H1 (cell line): ENCODE results near the gene KRT83. TPM values are rescaled to one million over a fixed set of nuclear protein-coding genes. Genes with fewer than 3 reads are reported as not detected.

Experiments
- CTCF ChIA-PET: fragments of 300-600 bp; sonication (Branson Sonifier 250); formaldehyde crosslinking; loops from one replicate; lab custom pipeline; 2021; ENCODE audit not compliant: partially characterized antibody; lab: Charles Lee
- POLR2A ChIA-PET: fragments of 300-600 bp; sonication (Branson Sonifier 250); formaldehyde crosslinking; loops from one replicate; lab custom pipeline; 2021; ENCODE audit warnings: inconsistent platforms; ENCODE audit not compliant: partially characterized antibody; lab: Charles Lee
- DNase-seq, 2 experiments: peaks; one replicate each; pipeline versions ENCODE4 v3.0.0 to v3.0.0-alpha.2; 2010 to 2022; ENCODE audit warnings: low spot score in 2 of 2, low read depth in 1 of 2, mixed read lengths in 1 of 2
- FAIRE-seq: peaks from 2 replicates; lab custom pipeline; 2011; peaks lifted over from hg19 to GRCh38; lab: Jason Lieb, UNC
- H2AFZ ChIP-seq: 2 replicates; pipeline ENCODE4 v1.8.1; 2012; ENCODE audit warnings: low read length, inconsistent platforms
- H2AK5ac ChIP-seq: 2 replicates; pipeline ENCODE4 v1.6.1; 2013; ENCODE audit warnings: low read depth, low read length
- H2BK120ac ChIP-seq: replicated peaks from 2 replicates; pipeline ENCODE3; 2013; ENCODE audit warnings: low read depth, low read length, inconsistent platforms
- H2BK12ac ChIP-seq: 2 replicates; pipeline ENCODE4 v1.6.1; 2013; ENCODE audit warnings: low read depth, low read length
- H2BK15ac ChIP-seq: 2 replicates; pipeline ENCODE4 v1.6.1; 2013; ENCODE audit warnings: low read length
- H2BK20ac ChIP-seq: 2 replicates; pipeline ENCODE4 v1.6.1; 2013; ENCODE audit warnings: low read length
- H2BK5ac ChIP-seq: 2 replicates; pipeline ENCODE4 v1.6.1; 2013; ENCODE audit warnings: low read depth, low read length
- H3K14ac ChIP-seq: 2 replicates; pipeline ENCODE4 v1.6.1; 2013; ENCODE audit warnings: inconsistent platforms; ENCODE audit not compliant: insufficient read length
- H3K18ac ChIP-seq: 2 replicates; pipeline ENCODE4 v1.6.1; 2013; ENCODE audit warnings: low read length; ENCODE audit errors: extremely low read depth
- H3K23ac ChIP-seq: 2 replicates; pipeline ENCODE4 v1.6.1; 2013; ENCODE audit warnings: inconsistent platforms; ENCODE audit not compliant: insufficient read length
- H3K23me2 ChIP-seq: 2 replicates; pipeline ENCODE4 v1.6.1; 2013; ENCODE audit warnings: low read depth, low read length
- H3K27ac ChIP-seq: 2 replicates; pipeline ENCODE4 v1.6.1; 2011; ENCODE audit warnings: low read depth, low read length, inconsistent platforms
- H3K27me3 ChIP-seq, 4 experiments: replicated peaks in 1 of 4; 1 replicate in 1 of 4; 2 replicates in 3 of 4; pipeline versions ENCODE4 v1.6.1 to v1.8.1; 2011 to 2013; ENCODE audit warnings: low read length in 3 of 4, mild to moderate bottlenecking in 3 of 4, inconsistent platforms in 2 of 4, mixed read lengths in 2 of 4, moderate library complexity in 1 of 4; ENCODE audit not compliant: control insufficient read depth in 3 of 4, insufficient read depth in 3 of 4; ENCODE audit errors: extremely low read depth in 1 of 4
- H3K36me3 ChIP-seq, 4 experiments: 2 replicates each; pipeline versions ENCODE4 v1.6.1 to v1.8.1; 2011 to 2013; ENCODE audit warnings: mild to moderate bottlenecking in 4 of 4, low read length in 3 of 4, moderate library complexity in 2 of 4, control low read depth in 1 of 4, inconsistent platforms in 1 of 4; ENCODE audit not compliant: insufficient read depth in 4 of 4, control insufficient read depth in 2 of 4
- H3K4ac ChIP-seq: replicated peaks from 2 replicates; pipeline ENCODE3; 2013; ENCODE audit warnings: low read length, low read depth, mixed read lengths, inconsistent platforms; ENCODE audit not compliant: insufficient read length
- H3K4me1 ChIP-seq, 4 experiments: replicated peaks in 1 of 4; 1 replicate in 1 of 4; 2 replicates in 3 of 4; pipeline versions ENCODE4 v1.6.1 to v1.8.1; 2011 to 2013; ENCODE audit warnings: low read length in 3 of 4, inconsistent platforms in 2 of 4, mixed read lengths in 1 of 4; ENCODE audit not compliant: insufficient read depth in 4 of 4, control insufficient read depth in 3 of 4
- H3K4me2 ChIP-seq, 2 experiments: 2 replicates each; pipeline versions ENCODE4 v1.6.1 to v1.8.1; 2011 to 2013; ENCODE audit warnings: low read depth in 2 of 2, low read length in 2 of 2, control low read depth in 1 of 2, inconsistent platforms in 1 of 2, mild to moderate bottlenecking in 1 of 2; ENCODE audit not compliant: insufficient read depth in 1 of 2
- H3K4me3 ChIP-seq, 4 experiments: fragments of 200-600, 300-600 bp in 1 of 4; sonication (generic), shearing (Covaris generic), sonication (Bioruptor Twin) in 1 of 4; 2 replicates each; pipeline versions ENCODE4 v1.5.1 to v1.8.1; 2011 to 2016; ENCODE audit warnings: low read length in 4 of 4, low read depth in 3 of 4, control low read depth in 2 of 4, inconsistent platforms in 2 of 4, mild to moderate bottlenecking in 2 of 4, mixed read lengths in 1 of 4, moderate library complexity in 1 of 4; ENCODE audit not compliant: insufficient read depth in 2 of 4; ENCODE audit errors: extremely low read depth in 1 of 4
- H3K56ac ChIP-seq: replicated peaks from 2 replicates; pipeline ENCODE3; 2013; ENCODE audit warnings: low read depth, mild to moderate bottlenecking, mixed read lengths, low read length, inconsistent platforms; ENCODE audit not compliant: insufficient read length
- H3K79me1 ChIP-seq: 2 replicates; pipeline ENCODE4 v1.6.1; 2013; ENCODE audit warnings: low read depth, low read length, control low read depth
- H3K79me2 ChIP-seq, 2 experiments: 2 replicates each; pipeline versions ENCODE4 v1.6.1 to v1.8.1; 2012 to 2013; ENCODE audit warnings: low read length in 2 of 2, mild to moderate bottlenecking in 2 of 2, inconsistent platforms in 1 of 2; ENCODE audit not compliant: insufficient read depth in 2 of 2, control insufficient read depth in 1 of 2
- H3K9ac ChIP-seq, 4 experiments: replicated peaks in 1 of 4; 1 replicate in 1 of 4; 2 replicates in 3 of 4; pipeline versions ENCODE4 v1.6.1 to v1.8.1; 2011 to 2013; ENCODE audit warnings: low read depth in 3 of 4, low read length in 3 of 4, control low read depth in 2 of 4, mild to moderate bottlenecking in 2 of 4, moderate library complexity in 2 of 4, inconsistent platforms in 1 of 4; ENCODE audit errors: extremely low read depth in 1 of 4
- H3K9me3 ChIP-seq, 2 experiments: 2 replicates each; pipeline versions ENCODE4 v1.6.1 to v1.8.1; 2012 to 2013; ENCODE audit warnings: mild to moderate bottlenecking in 2 of 2, moderate library complexity in 2 of 2, control low read depth in 1 of 2, inconsistent platforms in 1 of 2, low read depth in 1 of 2, low read length in 1 of 2, mixed read lengths in 1 of 2; ENCODE audit not compliant: insufficient read depth in 2 of 2
- H4K20me1 ChIP-seq, 2 experiments: replicated peaks in 1 of 2; 2 replicates each; pipeline versions ENCODE3 to v1.8.1; 2011 to 2013; ENCODE audit warnings: inconsistent platforms in 2 of 2, low read length in 2 of 2, mild to moderate bottlenecking in 1 of 2; ENCODE audit not compliant: insufficient read depth in 2 of 2, control insufficient read depth in 1 of 2
- H4K5ac ChIP-seq: 2 replicates; pipeline ENCODE4 v1.6.1; 2013; ENCODE audit warnings: low read length, low read depth, mixed read lengths, inconsistent platforms; ENCODE audit not compliant: insufficient read length
- H4K8ac ChIP-seq: 2 replicates; pipeline ENCODE4 v1.8.0; 2013; ENCODE audit warnings: mild to moderate bottlenecking, moderate library complexity, low read length, inconsistent platforms; ENCODE audit not compliant: insufficient read depth; ENCODE audit errors: extremely low read depth
- H4K91ac ChIP-seq: replicated peaks from 2 replicates; pipeline ENCODE3; 2013; ENCODE audit warnings: low read length, mixed read lengths, inconsistent platforms; ENCODE audit not compliant: insufficient read length
- CHD2 ChIP-seq: IDR thresholded peaks from 2 replicates; pipeline ENCODE4 v1.6.1; 2012; ENCODE audit warnings: low read length, improper control_type of control experiment
- CREB1 ChIP-seq: IDR thresholded peaks from 2 replicates; pipeline ENCODE4 v1.6.1; 2012; ENCODE audit warnings: inconsistent platforms
- EZH2 ChIP-seq: fragments of 200-600 bp; sonication (generic); IDR thresholded peaks from 2 replicates; pipeline ENCODE4 v1.7.1; 2012; ENCODE audit warnings: low read depth, mild to moderate bottlenecking, moderate library complexity, low read length, inconsistent platforms; ENCODE audit not compliant: severe bottlenecking
- GABPA ChIP-seq: IDR thresholded peaks from 2 replicates; pipeline ENCODE4 v1.6.1; 2011; ENCODE audit warnings: mild to moderate bottlenecking, low read length, moderate library complexity, borderline replicate concordance; ENCODE audit not compliant: insufficient read depth
- HDAC6 ChIP-seq: IDR thresholded peaks from one replicate; pipeline ENCODE4 v1.7.1; 2012; ENCODE audit warnings: low read depth, mild to moderate bottlenecking, inconsistent platforms, low read length, moderate library complexity
- JUN ChIP-seq: IDR thresholded peaks from 2 replicates; pipeline ENCODE4 v1.6.1; 2011; ENCODE audit warnings: low read depth, mild to moderate bottlenecking, improper control_type of control experiment, low read length
- RBBP5 ChIP-seq: IDR thresholded peaks from 2 replicates; pipeline ENCODE4 v1.7.1; 2012; ENCODE audit warnings: low read depth, mild to moderate bottlenecking, inconsistent platforms, low read length, moderate library complexity, borderline replicate concordance
- RFX5 ChIP-seq: IDR thresholded peaks from 2 replicates; pipeline ENCODE4 v1.6.1; 2011; ENCODE audit warnings: low read depth, low read length, improper control_type of control experiment, borderline replicate concordance
- WGBS, 2 experiments: shearing (Covaris generic) in 1 of 2; methylation state at CpG; one replicate each; pipeline versions ENCODE4 v1.1.6 to v1.1.7; 2013 to 2015; ENCODE audit warnings: low lambda C conversion rate in 2 of 2, mixed read lengths in 2 of 2, inconsistent platforms in 1 of 2, low coverage in 1 of 2, missing lambda C conversion rate in 1 of 2; ENCODE audit not compliant: insufficient replicate concordance in 2 of 2, insufficient coverage in 1 of 2, insufficient read length in 1 of 2; ENCODE audit errors: extremely low coverage in 1 of 2, missing lambda C conversion rate in 1 of 2; 5-methylcytosine and 5-hydroxymethylcytosine counted together
- polyA plus RNA-seq, 7 experiments: library from polyadenylated mRNA; depleted of rRNA in 3 of 7; stranded (reverse) in 5 of 7; unstranded in 2 of 7; fragments of >200 nt in 5 of 7; fragments of 200-250 nt in 2 of 7; gene quantifications; 1 replicate in 5 of 7; 2 replicates in 1 of 7; 4 replicates in 1 of 7; pipeline versions ENCODE4 v1.2.1 to v1.2.3, GENCODE V29; 2011 to 2013; ENCODE audit warnings: missing spikeins in 2 of 7, mixed read lengths in 2 of 7
- total RNA-seq: library from RNA; stranded (reverse); fragmentation: NEBNext Ultra II Directional; extraction: Animal tissue kit (Norgen Biotek cat#: 25700); gene quantifications from 2 replicates; pipeline ENCODE4 v1.2.1, GENCODE V29; 2021

KRT83 gene
- total and polyA plus RNA-seq, 2 of the 8 experiments (the other 6 are each of a cell fraction or from before 2014, with no cell fraction given) = not detected

DNA sequence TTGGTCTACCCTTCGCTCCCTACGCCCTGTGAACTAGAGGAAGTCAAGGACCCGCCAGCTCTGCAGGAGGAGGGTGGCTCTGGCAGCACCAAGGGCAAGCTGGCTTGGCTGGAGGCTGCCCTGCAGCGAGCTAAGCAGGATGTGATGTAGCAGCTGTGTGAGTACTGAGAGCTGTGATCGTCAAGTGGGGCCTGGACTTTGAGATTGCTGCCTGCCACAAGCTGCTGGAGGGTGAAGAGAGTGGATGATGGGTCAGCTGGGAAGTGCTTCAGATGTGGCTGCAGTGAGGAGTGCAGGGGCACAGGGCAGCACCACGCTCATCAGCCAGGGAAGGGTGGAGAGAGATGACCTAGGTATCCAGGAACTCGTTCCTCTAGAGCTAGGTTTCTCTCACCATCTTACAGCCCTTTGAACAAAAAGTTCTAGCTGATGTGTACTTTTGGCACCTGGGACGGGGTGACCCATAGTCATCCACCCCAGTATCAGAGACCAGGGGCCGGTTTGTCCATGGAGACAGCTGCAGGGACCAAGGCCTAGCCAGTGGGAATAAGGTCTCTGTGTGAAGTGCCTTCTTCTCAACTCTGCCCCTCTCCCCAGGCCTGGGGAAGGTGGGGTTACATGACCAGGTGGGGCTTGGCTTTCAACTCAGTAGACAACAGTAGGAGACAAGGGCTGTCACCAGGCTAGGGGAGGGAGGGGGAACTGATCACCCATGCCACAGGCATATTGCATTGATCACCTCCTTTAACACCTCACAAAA, 43.5 kb downstream of the KRT83 start:
- WGBS, 2 experiments = 92% methylated on average over 9 of the region's 9 CpGs; no CpG with 5 or more reads in 1 of the 2 experiments
- no peak for DNase-seq
- no peak overlapping the region; a peak in 1 of 4 replicates for H3K4me2 ChIP-seq
- H4K20me1 ChIP-seq = no peaks in the 10 kb centered on the region
- H3K9ac ChIP-seq = no peak overlapping the region
- H2BK12ac ChIP-seq = no peak overlapping the region
- no peak overlapping the region for H4K91ac ChIP-seq
- H3K56ac ChIP-seq = no peak overlapping the region
- no peak overlapping the region for H3K4me3 ChIP-seq
- no peak overlapping the region for H2BK20ac ChIP-seq
- H4K8ac ChIP-seq = no peak overlapping the region
- H4K5ac ChIP-seq = no peak overlapping the region
- H3K79me2 ChIP-seq = no peaks in the 10 kb centered on the region
- no peak overlapping the region for H2BK120ac ChIP-seq
- no peak overlapping the region for H3K4ac ChIP-seq
- ChIA-PET CTCF (interaction anchor here (0.7 to 10.7 kb wide), 29 partner anchors 7 to 540 kb away, joined by 3 to 105 read pairs (median 18); no protein-coding TSS in a partner anchor), POLR2A (interaction anchor here (1.6 to 1.7 kb wide), 2 partner anchors 11 to 14 kb away, joined by 3 to 5 read pairs; no protein-coding TSS in a partner anchor)
- H2AFZ ChIP-seq = no peak overlapping the region
- peaks cover 0 to 12% (median 5%) of the 10 kb centered on the region in 4 experiments; a peak in 4 of 7 replicates for H3K27me3 ChIP-seq
- H3K36me3 ChIP-seq = no peaks in the 10 kb centered on the region
- TF ChIP-seq RFX5 = no peak
- TF ChIP-seq RBBP5 = no peak
- no peak for TF ChIP-seq EZH2
- TF ChIP-seq CHD2 = no peak
- TF ChIP-seq CREB1 = no peak
- TF ChIP-seq JUN = no peak
- no peak for TF ChIP-seq HDAC6
- TF ChIP-seq GABPA = no peak
- H3K9me3 ChIP-seq = no peaks in the 10 kb centered on the region
- H3K79me1 ChIP-seq = no peaks in the 10 kb centered on the region; the same call in 1 of the 2 replicates
- H3K23ac ChIP-seq = no peak overlapping the region
- H2BK15ac ChIP-seq = no peak overlapping the region
- no peak overlapping the region for H2AK5ac ChIP-seq
- H3K27ac ChIP-seq = no peak overlapping the region
- no peak overlapping the region for H2BK5ac ChIP-seq
- peaks cover 0 to 4% (median 0%) of the 10 kb centered on the region in 4 experiments; a peak in 1 of 7 replicates for H3K4me1 ChIP-seq
- no peak overlapping the region for H3K14ac ChIP-seq
- peaks cover 4% of the 10 kb centered on the region; the same call in 1 of the 2 replicates for H3K23me2 ChIP-seq
- H3K18ac ChIP-seq = no peak overlapping the region
- no peak for FAIRE-seq
